Stimulated activated CD4-positive, alpha-beta T cell treated with anti-CD3 and anti-CD28 coated beads, Interleukin-4, amount 100 ng/mL, for 1 hour (primary cell): ENCODE data around the gene TRIP12.
"Not testable (repeated sequence)": the region's sequence is repeated elsewhere in the genome, so short reads cannot be mapped to it uniquely, and the experiment has no call there.

Experiments used
- DNase-seq: peaks from one replicate; pipeline ENCODE4 v3.0.0-alpha.2; 2020

TRIP12 gene

GRCh38 chr2:229920011-229920641, 1.7 kb downstream of the TRIP12 start:
- DNase-seq: peak; percentile 24

DNA sequence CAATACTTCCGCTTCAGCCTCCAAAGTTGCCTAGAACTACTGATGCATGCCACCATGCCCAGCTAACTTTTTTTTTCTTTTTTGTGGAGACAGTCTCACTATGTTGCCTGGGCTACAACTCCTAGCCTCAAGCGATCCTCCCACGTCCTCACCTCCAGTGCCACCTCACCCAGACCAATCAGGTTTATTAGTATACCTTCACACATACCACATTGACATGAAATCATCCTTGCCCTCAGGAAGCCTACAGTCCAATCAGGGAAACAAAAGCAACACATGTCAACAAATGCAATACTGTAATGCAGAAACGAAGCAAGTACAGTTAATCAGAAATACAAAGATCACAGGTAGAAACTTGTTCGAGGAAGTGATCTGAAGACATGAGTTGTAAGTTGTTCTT, 4.0 kb downstream of the TRIP12 start:
- no peak for DNase-seq

- no peak for DNase-seq
These were observed 7.6 kb downstream of the TRIP12 start for GRCh38 chr2:229914171-229914570.

DNA sequence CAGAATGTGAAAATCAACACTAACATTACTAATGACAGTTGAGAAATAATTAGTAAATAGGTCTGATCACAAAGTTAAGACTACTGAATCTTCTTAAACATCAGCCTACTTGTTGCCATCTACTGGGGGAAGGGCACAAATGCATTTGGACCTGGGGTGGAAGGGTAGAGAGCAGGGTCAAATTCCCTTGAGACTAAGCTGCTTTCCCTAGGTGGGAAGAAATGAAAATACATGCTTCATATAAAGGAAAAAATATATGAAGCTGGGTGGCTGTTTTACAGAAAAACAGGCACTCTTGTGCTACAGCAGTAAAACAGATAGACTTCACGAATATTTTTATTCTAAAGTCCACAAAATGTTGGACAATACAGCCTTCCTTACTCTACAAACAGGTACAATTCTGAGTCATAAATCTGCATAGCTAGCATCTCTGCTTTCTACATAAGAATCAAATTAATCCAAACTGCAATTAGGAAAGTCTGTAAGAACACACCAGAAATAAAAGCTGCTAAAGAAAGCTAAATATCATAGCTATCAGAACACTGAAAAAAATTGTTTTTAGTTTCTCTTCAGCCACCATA, 10.9 kb downstream of the TRIP12 start:
- DNase-seq: no peak

- no peak for DNase-seq
These were observed 11.5 kb downstream of the TRIP12 start for GRCh38 chr2:229910147-229910831.

GRCh38 chr2:229909090-229909489, 12.7 kb downstream of the TRIP12 start:
- no peak for DNase-seq

DNA sequence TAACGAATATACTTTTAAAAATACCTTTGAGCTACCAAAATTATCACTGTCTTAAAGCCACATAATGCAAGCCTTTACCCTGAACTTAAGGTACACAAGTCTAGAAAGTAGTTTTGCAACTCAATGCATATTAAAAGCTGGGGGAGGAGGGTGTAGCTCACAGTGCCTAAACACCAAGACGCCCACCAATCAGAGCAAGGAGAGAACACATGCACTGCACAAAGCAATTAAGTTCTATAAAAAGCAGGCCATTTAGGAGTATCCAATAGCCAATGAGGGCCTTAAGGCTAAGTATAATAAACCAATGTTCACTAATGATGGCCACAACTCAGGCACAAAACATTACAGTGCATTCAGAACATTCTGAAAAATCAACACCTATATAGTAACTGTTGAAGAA, 16.2 kb downstream of the TRIP12 start:
- DNase-seq: no peak

DNA sequence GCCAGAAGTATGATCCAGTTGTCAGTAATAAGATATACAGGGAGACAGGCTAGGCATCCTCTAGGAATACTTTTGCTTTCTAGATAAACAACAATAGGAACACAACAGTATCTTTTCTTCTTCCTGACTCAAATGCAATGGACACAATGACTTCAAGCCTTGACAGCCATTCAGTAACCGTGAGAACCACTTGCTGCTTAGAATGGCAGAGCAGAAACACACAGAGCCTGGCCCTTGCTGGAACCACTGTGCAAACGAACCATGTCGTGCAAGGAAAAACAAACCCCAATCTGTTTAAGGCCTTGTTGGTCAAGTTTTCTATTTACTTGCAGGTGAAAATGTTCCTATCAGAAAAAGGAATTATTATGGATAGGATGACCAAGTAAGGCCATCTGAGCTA, 18.8 kb downstream of the TRIP12 start:
- DNase-seq: no peak

GRCh38 chr2:229901819-229902218, 20.0 kb downstream of the TRIP12 start:
- DNase-seq: no peak

DNA sequence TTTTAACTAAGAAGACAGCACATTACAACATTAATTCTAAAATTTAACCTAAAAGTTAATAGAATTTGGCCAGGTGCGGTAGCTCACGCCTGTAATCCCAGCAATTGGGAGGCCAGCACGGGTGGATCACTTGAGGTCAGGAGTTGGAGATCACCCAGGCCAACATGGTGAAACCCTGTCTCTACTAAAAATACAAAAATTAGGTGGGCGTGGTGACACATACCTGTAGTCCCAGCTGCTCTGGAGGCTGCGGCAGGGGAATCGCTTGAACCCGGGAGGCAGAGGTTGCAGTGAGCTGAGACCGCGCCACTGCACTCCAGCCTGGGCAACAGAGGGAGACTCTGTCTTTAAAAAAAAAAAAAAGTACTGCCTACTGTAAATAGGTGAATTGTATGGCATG, 21.3 kb downstream of the TRIP12 start:
- DNase-seq: not testable (repeated sequence)

DNA sequence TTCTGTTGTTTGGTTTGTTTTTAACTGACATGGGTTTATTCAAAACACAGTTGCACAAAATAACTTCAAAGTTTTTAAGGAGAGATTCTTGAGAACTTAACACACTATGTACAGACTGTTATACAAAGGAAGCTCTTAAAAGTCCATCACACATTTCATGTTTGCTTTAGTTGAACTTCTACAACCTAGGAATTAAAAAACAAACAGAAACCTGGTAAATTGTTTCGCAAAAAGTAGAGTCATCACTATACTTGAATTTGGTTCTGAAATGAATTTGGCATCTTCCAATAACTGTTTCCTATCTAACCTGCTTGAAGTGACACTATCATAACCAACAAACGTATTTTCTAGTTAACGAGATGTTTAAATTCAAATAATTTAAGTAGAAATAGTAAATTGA, 21.8 kb downstream of the TRIP12 start:
- no peak for DNase-seq

- DNase-seq: no peak
These were observed 22.2 kb downstream of the TRIP12 start for GRCh38 chr2:229899604-229900003.

DNA sequence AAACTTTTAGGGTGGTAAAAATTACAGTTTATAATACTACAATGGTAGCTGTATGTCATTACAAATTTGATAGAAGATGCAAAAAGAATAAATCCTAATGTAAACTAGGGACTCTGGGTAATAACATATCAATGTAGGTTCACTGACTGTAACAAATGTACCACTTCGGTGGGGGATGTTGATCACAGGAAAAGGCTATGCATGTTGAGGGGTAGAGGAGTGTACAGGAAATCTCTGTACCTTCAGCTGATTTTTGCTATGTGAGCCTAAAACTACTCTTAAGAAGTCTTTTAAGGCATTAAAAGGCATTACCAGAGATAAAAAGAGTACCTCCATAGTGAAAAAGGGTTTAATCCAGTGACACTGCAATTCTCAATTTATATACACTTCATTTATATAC, 25.0 kb downstream of the TRIP12 start:
- DNase-seq: no peak

DNA sequence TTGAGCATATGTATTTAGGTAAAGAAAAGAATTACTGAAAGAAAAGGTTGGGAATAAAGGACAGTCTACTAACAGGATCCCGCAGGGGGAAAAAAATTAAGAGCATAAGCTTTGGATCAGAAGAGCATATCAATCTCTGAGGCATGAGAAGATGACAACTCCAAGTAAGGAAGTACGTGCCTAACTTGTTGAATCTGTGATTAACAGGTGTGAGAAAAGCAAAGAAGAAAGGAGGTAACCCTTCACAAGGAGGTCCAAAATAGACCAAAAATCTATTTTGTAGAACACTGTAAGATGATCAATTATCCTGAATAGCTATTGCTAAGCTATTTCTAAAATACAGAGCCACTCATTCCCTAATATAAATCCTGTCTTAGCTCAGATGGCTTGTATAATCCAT, 32.8 kb downstream of the TRIP12 start:
- no peak for DNase-seq

DNA sequence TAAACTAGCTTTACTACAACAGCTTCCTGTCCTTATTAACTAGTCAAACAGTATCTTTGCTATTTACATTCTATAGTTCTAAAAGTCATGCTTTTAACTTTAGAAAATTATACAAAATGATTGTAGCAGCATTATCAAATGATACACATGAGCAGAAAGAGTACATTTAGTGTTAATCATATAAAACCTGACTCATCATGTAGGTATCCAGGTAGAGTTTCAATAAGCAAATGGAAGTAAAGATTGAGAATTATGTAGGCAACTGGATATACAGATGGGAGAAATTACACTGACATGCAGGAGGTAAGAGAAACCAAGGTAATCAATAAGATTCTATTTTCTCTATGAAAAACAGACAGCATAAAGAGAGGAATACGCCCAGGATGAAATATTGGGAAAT, 33.8 kb downstream of the TRIP12 start:
- DNase-seq: no peak

DNA sequence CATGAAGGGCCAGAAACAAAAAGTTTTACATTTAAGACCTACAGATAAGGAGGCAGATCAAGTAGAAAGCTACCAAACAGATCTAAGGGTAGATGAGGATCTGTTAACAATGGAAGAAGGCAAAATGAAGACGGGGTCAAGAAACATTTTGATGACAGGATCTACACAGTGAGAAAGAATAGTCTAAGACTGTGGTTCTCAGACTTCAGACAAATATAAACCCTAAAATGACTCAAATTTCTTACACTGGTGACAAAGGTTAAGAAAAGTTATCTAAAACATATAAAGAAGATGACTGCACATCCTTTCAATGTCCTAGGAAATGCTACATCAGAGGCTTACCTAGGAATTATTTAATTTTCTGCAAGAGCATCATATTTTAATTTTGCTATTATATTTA, 34.4 kb downstream of the TRIP12 start:
- no peak for DNase-seq

- no peak for DNase-seq
These were observed 36.8 kb downstream of the TRIP12 start for GRCh38 chr2:229884775-229885699.

GRCh38 chr2:229882583-229882982, 39.2 kb downstream of the TRIP12 start:
- DNase-seq: no peak

GRCh38 chr2:229880892-229881586, 40.8 kb downstream of the TRIP12 start:
- no peak for DNase-seq

DNA sequence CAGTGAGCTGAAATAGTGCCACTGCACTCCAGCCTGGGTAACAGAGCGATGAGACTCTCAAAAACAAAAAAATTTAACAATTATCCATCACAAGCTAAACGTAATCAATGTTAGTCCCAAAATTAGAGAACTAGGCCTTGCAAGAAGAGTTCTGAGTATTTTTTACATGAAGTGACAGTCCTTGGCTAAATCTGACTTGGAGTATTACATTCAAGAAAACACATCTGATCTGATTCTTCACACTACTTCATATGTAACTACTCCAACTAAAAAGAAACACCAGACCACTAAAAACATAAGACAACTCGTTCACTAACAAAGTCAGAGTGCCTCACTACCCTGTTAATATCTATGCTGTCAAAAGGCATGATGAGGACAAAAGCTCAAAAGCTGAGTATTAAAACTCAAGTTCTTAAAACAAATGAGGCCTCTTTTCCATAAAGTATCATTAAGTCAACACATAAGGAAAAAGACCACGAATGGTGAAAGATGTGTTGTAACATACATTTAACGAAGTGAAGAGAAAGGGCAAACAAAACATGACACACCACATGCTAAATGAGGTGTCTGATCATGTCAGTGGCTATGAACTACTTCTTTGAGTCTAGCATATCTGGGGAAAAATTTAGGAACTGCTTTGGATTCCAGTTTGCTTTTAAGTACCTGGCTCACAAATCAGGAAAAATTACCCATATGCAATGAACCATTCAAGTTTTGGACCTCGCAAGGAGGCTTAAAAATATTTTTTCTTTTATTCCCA, 42.4 kb downstream of the TRIP12 start:
- DNase-seq: no peak

DNA sequence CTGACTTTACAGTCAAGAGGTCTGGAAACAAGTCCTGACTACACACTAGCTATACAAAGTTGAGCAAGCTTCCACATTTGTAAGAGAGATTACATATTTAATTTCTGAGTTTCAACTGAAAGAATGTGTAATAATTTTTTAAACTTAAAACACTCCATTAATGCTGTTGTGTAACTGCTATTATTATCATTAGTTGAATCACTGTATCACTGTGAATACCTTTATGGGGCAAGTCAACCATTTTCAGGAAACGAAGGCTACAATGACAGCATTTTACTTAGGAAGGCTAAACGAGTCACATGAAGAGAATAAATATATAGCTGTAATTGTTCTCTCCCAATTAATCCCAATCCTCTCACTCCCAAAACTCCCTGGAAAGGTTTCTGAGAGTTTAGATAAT, 46.3 kb downstream of the TRIP12 start:
- DNase-seq: no peak

DNA sequence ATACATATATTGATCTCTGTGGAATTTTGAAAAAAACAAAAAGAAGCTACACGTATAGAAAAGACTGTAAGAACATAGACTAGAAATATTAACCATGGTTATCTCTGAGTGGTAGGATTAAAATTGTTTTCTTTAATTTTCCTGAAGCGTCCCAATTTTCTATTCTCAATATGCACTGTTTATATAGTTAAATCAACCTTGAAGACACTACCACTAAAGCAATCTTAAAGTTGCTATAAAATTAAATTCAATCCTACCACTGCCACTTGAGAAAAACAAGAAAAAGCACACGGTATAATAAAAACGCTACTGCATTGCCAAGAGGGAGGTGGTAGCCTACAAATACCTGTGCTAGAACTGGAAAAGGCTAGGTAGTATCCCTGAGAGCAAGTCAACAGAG, 47.2 kb downstream of the TRIP12 start:
- DNase-seq: no peak
